Measurements from ENCODE around the gene USP15.
"Not testable (repeated sequence)": the region's sequence is repeated elsewhere in the genome, so short reads cannot be mapped to it uniquely, and the experiment has no call there.

DNA sequence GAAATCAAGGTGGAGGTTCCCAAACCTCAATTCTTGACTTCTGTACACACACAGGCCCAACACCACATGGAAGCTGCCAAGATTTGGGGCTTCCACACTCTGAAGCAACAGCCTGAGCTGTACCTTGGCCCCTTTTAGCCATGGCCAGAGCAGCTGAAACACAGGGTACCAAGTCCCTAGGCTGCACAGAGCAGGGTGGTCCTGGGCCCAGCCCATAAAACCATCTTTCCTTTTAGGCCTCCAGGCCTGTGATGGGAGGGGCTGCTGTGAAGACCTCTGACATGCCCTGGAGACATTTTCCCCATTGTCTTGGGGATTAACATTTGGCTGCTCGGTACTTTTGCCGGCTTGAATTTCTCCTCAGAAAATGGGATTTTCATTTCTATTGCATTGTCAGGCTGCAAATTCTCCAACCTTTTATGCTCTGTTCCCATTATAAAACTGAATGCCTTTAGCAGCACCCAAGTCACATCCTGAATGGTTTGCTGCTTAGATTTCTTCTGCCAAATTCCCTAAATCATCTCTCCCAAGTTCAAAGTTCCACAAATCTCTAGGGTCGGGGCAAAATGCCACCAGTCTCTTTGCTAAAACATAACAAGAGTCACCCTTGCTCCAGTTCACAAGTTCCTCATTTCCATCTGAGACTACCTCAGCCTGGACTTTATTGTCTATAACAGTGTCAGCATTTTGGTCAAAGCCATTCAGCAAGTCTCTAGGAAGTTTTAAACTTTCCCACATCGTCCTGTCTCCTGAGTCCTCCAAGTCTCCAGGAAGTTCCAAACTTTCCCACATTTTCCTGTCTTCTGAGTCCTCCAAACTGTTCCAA, 84.7 kb downstream of the USP15 start:
- TF ChIP-seq, protein P1, sequence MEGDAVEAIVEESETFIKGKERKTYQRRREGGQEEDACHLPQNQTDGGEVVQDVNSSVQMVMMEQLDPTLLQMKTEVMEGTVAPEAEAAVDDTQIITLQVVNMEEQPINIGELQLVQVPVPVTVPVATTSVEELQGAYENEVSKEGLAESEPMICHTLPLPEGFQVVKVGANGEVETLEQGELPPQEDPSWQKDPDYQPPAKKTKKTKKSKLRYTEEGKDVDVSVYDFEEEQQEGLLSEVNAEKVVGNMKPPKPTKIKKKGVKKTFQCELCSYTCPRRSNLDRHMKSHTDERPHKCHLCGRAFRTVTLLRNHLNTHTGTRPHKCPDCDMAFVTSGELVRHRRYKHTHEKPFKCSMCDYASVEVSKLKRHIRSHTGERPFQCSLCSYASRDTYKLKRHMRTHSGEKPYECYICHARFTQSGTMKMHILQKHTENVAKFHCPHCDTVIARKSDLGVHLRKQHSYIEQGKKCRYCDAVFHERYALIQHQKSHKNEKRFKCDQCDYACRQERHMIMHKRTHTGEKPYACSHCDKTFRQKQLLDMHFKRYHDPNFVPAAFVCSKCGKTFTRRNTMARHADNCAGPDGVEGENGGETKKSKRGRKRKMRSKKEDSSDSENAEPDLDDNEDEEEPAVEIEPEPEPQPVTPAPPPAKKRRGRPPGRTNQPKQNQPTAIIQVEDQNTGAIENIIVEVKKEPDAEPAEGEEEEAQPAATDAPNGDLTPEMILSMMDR (conservative IDR thresholded peaks at IDR 0.05; ENCODE audit: low read depth, low read length) = not testable (repeated sequence)
- not testable (repeated sequence) for TF ChIP-seq POLR2A (IDR thresholded peaks at IDR 0.05; ENCODE audit: low read depth, low read length); NFE2L2 (IDR thresholded peaks at IDR 0.05; ENCODE audit: low read depth, low read length); MAZ (IDR thresholded peaks at IDR 0.05; ENCODE audit: borderline replicate concordance, low read depth, low read length); ELK1 (IDR thresholded peaks at IDR 0.05; ENCODE audit: borderline replicate concordance, low read depth, low read length); RFX5 (IDR thresholded peaks at IDR 0.05; ENCODE audit: low read depth, low read length); FOS (IDR thresholded peaks at IDR 0.05; ENCODE audit: low read depth, low read length); BHLHE40 (IDR thresholded peaks at IDR 0.05; ENCODE audit: low read depth, low read length); RAD21 (IDR thresholded peaks at IDR 0.05; ENCODE audit: low read length); CEBPB (IDR thresholded peaks at IDR 0.05; ENCODE audit: low read depth, low read length); RCOR1 (IDR thresholded peaks at IDR 0.05; ENCODE audit: insufficient replicate concordance, low read length); USF2 (IDR thresholded peaks at IDR 0.05; ENCODE audit: low read depth, low read length); SMC3 (IDR thresholded peaks at IDR 0.05; ENCODE audit: low read depth, low read length)

All from IMR-90 (cell line).